GM10847 (cell line): ENCODE data around the gene SEC63.

Source experiments
- POLR2A ChIP-seq: IDR thresholded peaks from 2 replicates; pipeline ENCODE4 v1.6.1; 2011; ENCODE audit not compliant: insufficient read length; ENCODE audit errors: extremely low read depth

SEC63 gene

DNA sequence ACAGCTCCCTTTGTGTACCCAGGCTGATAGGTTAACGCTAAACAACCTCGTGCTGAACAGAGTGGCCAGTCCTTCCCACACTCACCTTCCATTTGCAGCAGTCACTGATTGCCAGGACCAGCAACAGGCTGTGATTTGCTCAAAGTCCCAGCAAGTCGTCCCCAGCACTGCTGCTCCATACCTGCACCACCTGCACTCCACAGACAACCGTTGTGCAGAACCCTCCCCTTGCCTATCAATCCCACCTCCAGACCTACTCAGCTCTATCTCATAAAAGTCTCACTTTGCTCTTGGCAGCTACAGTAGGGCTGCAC is 90.7 kb downstream of the SEC63 start:
- TF ChIP-seq POLR2A: no peak

DNA sequence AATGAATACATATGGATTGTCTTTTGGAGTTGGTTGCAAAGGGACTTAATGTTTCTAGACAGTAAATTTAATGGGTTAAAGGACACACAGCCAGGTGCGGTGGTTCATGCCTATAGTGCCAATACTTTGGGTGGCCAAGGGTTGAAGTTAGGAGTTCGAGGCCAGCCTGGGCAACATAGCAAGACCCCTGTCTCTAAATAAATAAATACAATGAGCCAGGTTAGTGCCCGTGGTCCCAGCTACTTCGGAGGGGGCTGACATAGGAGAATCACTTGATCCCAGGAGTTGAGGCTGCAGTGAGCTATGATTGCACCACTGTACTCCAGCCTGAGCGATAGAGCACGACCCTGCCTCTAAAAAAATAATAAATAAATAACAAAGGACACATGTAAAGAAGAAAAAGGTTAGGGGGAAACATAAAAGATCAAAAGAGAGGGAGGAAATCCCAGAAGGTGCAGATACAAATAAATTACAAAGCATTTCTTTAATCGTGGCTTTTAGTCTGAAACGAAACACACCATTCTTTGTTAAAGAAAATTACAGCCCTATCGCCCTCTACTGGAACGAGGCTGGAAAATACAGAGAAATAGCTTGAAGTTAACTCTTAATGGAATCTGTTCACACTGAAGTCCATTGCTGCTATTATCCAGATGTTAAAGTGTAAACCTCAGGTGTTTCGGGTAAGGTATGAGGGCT is 91.3 kb downstream of the SEC63 start:
- no peak for TF ChIP-seq POLR2A

DNA sequence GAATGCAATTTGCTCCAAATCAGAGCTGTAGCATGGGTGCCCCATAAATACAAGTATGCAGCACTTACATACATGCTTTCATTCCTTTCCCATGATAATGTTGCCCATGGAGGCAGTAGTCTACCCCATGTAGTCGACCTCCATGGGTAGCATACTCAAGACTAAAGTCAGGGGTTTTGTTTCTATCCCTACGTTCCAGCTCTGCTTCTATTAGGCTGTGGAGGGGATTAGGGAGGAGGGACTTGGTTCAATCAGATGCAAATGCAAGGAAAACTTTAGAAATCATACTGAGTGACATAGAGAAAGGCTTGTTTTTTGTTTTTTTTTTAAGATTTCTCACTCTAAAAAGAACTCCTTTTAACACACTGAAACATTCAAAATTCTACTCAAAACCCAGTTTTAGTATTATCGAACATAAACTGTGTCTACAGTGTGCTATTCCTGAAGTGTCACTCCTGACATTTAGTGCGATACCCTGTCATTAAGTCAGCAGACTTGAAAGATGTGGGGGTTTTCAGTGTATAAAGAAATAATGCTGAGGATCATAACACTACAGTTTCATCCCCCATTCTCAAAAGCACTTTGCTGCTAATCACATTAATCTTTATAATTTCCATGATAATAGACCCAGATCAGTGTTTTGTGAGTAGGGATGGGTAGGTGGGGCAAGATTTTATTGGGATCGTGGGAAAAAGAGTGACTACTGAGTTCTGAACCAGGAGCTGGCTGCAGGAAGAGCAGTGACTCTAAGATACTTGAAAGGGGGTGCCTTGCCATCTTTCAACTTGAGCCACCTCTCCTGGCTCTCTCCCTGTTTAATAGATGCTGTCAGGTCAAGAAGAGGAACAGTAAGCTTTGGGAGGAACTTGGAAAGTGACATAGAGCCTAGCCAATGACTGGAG is 93.5 kb downstream of the SEC63 start:
- TF ChIP-seq POLR2A: no peak

DNA sequence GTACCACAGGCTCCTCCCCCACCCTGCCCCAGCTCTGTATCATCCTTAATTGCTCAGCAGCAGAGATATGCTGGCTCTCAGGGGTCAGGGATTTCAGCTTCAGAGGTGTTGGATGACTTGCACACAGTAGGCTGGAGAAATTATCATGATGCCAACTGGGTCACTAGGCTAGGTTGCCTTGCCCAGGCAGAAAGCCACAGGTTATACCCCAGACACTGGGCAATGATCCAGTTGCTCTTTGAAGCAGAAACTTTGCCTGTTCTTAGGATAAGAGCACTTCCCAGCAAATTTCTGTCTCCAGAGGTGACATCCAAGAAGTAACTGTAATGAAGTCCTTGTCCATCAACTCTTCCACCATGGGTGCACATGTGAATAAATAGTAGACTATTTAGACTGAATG is 95.6 kb downstream of the SEC63 start:
- no peak for TF ChIP-seq POLR2A

DNA sequence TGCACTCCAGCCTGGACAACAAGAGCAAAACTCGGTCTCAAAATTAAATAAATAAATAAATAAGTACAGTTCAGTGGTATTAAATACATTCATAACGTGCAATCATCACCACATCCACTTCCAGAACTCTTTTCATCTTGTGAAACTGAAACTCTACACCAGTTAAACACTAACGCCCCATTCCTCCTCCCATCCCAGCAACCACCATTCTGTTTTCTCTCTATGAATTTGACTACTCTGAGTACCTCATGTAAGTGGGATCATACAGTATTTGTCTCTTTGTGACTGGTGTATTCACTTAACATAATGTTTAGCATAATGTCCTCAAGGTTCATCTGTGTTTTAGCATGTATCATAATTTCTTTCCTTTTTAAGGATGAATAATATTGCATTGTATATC is 104.8 kb downstream of the SEC63 start:
- TF ChIP-seq POLR2A: no peak

DNA sequence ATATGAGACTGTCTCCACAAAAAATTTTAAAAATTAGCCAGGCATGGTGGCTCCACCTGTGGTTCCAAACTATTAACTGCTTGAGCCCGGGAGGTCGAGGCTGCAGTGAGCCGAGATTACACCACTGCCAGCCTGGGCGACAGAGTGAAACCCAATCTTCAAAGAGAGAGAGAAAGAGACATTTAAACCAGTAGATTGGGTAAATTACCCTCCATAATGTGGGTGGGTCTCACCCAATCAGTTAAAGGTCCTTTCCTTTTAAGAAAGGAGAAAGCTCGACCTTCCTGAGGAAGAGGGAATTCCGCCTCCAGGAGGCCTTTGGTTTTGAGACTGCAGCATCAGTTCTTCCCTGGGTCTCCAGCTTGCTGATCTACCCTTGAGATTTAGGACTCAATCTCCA is 108.7 kb downstream of the SEC63 start:
- TF ChIP-seq POLR2A: no peak

DNA sequence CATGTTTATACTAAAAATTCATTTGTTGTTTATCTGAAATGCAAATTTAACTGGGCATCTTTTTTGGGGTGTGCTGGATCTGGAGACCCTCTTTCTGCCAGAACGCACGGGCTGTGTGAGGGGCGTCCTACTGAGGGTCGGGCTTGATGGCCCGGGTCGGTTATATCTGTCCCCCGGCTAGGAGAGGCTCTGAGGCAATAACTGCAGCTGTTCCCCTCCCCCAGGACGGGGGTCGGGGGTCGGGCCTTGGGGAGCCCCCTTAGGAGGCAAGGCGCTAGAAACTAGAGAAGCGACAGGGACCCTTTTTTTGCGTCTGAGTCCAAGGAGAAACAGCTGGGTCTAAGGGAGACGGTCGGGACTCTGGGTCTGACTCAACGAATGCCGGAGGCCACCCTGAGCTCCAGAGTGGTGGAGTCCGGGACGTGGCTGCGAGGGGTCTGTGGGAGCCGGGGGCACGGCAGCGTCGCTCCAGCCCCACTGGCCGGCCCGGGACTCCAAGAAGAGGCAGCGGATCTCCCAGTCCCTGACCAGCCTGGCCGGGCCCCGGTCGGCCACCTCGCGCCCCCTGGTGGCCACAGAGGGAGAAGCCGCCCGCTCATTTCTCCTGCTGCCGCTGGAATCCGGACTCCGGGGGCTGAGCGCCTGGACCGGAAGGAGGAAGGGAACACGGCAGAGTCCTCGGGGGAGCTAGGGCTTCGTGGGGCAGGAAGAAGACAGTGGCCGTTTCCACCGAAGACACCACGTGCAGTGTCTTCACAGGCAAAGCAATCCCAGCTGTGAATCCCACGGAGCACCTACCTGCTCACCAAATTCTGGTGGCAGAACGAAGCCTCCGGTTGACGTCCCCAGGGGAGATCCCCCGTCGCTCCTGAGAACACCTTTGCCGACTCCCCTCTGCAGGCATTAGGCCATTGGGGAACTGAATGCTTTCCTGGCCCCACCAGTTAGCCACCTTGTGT is 109.9 kb downstream of the SEC63 start:
- no peak for TF ChIP-seq POLR2A

DNA sequence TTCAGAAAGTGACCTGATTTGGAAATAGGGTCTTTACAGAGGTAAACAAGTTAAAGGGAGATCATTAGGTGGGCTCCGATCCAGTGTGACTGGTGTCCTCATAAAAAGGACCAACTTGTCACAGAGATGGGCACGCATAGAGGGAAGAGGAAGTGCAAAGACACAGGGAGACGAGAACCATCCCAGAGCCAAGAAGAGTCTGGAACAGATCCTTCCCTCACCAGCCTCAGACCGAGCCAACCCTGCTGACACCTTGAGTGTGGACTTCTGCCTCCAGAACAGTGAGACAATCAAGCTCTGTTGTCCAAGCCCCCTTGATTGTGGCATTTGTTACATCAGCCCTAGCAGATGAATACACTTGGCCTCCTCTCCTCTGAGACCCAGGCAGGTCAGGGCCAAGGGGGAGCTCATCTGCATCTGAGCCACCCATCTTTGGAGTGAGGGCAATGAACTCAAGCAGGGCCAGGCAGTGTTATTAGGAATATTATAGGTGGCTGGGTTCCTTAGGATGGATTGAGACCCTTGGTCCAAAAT is 111.7 kb downstream of the SEC63 start:
- no peak for TF ChIP-seq POLR2A

DNA sequence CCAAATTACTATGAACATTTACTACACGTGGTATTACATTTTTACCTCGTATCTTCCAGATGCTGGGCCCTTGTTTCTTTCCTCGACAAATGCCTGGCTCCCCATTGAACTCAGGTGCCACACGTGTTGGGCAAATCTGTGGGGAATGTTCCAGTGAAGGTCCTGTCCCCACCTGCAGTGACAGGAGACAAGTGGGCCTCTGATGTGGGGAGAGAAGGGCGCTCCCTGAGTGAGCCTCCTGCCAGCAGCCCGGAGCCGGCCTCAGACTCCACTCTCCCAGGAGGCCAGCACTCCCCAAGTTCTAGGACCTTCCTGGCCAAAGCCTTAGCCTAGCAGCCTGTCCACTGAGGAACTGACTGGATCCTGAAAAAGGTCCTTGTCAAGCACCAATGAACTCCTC is 112.2 kb downstream of the SEC63 start:
- TF ChIP-seq POLR2A: no peak

DNA sequence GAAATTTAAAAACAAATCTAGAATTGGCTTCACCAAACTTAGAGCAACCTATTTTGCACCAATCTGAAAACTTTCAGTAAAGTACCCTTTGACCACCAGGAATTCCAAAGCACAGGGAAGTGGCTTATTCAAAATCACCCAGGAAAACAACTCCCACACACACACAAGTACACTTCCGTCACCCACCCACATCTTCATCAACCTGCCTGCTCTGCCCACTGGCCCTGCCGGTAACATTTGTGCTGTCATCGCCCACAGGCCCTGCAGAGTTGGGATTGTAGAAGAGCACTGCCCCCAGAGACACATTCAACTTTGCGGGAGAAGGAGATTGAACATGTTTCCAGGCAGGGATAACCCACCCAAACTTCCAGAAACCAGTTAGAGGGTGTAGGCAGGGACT is 114.6 kb downstream of the SEC63 start:
- TF ChIP-seq POLR2A: no peak

DNA sequence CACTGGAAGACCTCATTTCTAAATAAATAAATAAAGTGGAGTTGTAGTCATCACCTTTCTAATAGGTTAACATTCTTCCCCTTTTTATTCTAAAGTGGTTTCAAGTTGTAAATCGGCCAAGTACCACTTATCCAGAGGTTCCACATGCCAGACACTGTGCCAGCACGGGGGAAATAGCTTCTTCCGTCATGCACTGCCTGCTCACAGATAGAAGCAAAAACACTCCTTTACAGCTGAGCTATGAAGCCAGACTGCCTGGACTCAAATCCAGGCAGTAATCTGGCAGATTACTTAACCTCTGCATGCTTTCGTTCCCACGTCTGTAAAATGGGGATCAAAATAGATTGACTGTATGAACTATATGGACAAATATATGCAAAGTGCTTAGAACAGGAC is 116.7 kb downstream of the SEC63 start:
- no peak for TF ChIP-seq POLR2A

DNA sequence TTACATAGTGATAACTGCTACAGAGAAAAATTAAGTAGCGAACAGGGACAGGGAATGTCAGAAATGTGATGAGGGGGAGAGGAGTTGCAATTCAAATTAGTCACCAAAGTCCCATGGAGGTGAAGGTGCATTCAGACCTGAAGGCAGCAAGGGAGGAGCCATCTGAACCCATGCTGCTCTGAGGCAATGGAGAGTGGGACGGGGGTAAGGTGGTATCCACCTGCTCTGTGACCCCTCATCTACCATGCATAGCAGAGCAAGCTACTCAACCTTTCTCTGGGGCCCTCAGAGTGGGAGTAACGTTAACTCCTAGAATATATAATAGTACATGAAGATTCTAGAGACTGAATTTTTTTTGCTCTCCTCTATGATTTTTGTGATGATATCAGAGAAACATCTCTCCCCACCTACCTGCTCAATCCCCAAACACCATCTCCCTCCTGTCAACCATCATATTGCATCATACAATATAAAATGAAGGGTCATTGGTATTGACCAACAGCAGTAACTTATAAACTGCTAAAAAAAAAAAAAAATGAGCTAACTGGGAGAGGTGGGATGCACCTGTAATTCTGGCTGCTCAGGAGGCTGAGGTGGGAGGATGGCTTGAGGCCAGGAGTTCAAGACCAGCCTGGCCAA is 117.3 kb downstream of the SEC63 start:
- TF ChIP-seq POLR2A: no peak

DNA sequence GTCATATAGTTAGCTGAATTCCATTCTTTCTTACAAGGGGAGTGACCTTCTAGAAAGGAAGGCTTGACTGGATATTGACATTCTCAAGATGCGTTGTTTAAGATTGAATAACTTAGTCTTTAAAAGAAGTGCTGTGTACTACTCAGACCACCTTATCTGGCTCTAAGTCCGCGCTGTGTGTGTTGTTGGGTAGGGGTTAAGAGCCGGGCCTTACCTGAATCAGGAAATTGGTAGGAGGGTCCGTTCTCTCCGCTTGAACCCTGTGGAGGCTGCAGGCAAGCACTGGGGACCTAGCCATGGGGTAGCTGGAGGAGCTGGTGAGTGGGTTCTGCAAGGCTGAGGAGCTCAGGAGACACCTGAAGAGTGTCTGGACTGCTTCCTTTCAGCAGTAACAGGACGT is 124.9 kb downstream of the SEC63 start:
- TF ChIP-seq POLR2A: no peak

DNA sequence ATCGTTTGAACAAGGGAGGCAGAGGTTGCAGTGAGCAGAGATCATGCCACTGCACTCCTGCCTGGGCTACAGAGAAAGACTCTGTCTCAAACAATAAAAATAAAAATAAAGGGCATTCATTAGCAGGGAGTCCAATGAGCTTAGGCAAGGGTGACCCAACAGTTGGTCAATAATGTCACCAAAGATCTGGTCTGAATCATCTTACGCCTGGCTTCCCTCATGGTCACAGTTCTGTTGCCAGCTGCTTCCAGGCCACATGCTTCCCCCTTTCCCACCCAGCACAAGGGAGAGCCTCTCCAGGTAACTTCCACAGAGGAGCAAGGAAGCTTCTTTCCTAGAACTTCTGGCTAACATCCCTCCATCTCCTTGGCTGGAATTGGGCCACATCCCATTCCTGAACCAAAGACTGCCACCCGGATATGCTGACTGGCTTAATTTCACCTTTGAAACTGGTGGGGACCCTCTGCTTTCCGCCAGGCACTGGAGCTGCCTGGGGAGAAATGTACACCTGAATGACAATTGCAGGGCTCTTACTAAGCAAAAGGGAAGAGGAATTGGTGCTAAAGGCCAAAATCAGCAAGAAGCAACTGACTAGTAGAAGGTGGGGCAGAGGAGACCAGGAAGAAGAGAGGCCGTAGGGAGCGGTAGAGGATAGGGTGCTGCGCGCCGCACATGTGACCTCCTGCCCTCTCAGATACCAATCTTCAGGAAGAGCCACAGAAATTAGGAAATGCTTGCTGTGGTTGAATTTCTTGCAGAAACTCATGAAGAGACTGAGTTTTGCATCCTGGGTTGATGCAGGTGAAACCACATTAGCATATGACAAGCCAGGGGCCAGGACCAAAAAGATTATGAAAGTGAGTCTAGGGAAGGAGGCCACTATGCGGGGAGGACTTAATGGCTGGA is 125.6 kb downstream of the SEC63 start:
- TF ChIP-seq POLR2A: no peak

DNA sequence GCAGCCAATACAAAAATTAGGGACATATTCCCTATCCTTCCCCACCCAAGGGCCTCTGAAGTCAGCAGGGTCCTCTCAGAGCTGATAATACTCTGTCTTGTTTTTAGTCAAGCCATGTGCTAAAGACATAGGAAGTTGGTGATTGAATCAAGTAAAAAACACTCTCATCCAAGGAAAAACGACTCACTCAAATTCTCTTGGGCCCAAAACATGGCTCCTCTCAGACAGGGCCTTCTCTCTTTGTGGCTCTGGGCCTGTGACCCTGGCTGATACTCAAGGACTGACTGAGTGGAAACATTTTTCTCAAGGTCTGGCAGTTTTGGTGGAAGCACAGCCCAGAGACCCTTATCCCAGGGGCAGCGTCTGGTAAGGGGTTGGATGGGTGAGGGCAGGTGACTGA is 127.9 kb downstream of the SEC63 start:
- no peak for TF ChIP-seq POLR2A
